ENCODE data around the gene IL9.

The IL9 gene

DNA sequence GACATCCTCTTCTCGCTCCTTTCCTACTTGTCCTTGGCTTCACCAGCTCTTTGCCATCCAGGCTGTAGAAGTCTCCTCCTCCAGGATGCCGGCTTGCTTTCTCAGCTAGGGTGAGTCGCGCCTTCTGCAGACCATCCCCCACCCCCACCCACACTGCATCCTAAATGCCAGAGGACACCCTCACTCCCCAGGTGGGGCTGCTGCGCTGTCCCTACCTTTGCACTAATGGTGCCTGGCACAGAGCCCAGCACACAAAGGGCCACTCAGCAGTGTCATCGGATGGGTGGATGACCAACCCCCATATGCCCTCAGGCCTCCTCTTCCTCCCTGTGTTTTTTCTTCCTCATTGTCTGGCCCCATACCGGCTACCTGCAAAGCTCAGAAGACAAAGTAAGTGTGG, 14.8 kb downstream of the IL9 start:
- H3K27me3 ChIP-seq (ENCODE audit: insufficient read depth, low read length): no peaks in the 10 kb centered on the region
- no peak overlapping the region for H3K4me2 ChIP-seq (ENCODE audit: low read length)
- no peak overlapping the region for H3K27ac ChIP-seq (ENCODE audit: low read depth, low read length, poor library complexity, severe bottlenecking)
- H4K20me1 ChIP-seq (ENCODE audit: insufficient read depth, low read length): no peaks in the 10 kb centered on the region
- H3K36me3 ChIP-seq (ENCODE audit: insufficient read depth, low read length): no peaks in the 10 kb centered on the region
- no peaks in the 10 kb centered on the region for H3K4me1 ChIP-seq (ENCODE audit: insufficient read depth, low read length, severe bottlenecking)
- no peak overlapping the region for H3K4me3 ChIP-seq (ENCODE audit: low read depth, low read length, poor library complexity, severe bottlenecking)
- no peak overlapping the region for H2AFZ ChIP-seq (ENCODE audit: low read length)
- H3F3A ChIP-seq (ENCODE audit: insufficient read depth, low read length): no peaks in the 10 kb centered on the region
- TF ChIP-seq, protein P1, sequence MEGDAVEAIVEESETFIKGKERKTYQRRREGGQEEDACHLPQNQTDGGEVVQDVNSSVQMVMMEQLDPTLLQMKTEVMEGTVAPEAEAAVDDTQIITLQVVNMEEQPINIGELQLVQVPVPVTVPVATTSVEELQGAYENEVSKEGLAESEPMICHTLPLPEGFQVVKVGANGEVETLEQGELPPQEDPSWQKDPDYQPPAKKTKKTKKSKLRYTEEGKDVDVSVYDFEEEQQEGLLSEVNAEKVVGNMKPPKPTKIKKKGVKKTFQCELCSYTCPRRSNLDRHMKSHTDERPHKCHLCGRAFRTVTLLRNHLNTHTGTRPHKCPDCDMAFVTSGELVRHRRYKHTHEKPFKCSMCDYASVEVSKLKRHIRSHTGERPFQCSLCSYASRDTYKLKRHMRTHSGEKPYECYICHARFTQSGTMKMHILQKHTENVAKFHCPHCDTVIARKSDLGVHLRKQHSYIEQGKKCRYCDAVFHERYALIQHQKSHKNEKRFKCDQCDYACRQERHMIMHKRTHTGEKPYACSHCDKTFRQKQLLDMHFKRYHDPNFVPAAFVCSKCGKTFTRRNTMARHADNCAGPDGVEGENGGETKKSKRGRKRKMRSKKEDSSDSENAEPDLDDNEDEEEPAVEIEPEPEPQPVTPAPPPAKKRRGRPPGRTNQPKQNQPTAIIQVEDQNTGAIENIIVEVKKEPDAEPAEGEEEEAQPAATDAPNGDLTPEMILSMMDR (IDR thresholded peaks at IDR 0.05; ENCODE audit: low read length): no peak
- TF ChIP-seq EZH2 (IDR thresholded peaks at IDR 0.05; ENCODE audit: borderline replicate concordance, low read length): no peak
- H3K9me2 ChIP-seq (ENCODE audit: low read depth, low read length): no peaks in the 10 kb centered on the region
- no peaks in the 10 kb centered on the region for H3K79me2 ChIP-seq (ENCODE audit: insufficient read depth, low read length)
- H3K9ac ChIP-seq (ENCODE audit: low read length): no peak overlapping the region
- no peaks in the 10 kb centered on the region for H3K9me3 ChIP-seq (ENCODE audit: low read length)

DNA sequence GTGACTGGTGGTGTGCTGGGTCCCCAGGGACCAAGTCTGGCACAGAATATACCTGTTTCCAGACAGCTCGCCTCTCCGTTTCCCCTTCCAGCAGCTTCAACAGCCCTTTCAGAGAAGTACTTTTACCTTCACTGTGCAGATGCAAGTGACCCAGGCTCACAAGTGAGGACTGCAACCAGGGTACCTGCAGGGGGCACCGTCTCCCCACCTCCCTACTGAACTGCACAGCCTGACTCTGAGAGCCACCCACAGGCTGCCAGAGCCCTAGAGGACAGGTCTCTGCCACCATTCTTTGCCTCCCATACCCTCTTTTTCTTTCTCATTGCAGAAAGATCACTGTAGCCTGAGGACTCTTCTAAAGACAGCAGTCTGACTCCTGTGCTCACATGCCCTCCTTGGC, 15.4 kb downstream of the IL9 start:
- Histone ChIP-seq H3K9me2 (ENCODE audit: low read depth, low read length) (no peaks in the 10 kb centered on the region), H3F3A (ENCODE audit: insufficient read depth, low read length) (no peaks in the 10 kb centered on the region), H3K9me3 (ENCODE audit: low read length) (no peaks in the 10 kb centered on the region), H3K27ac (ENCODE audit: low read depth, low read length, poor library complexity, severe bottlenecking) (no peak overlapping the region), H3K79me2 (ENCODE audit: insufficient read depth, low read length) (no peaks in the 10 kb centered on the region), H3K4me1 (ENCODE audit: insufficient read depth, low read length, severe bottlenecking) (no peaks in the 10 kb centered on the region), H2AFZ (ENCODE audit: low read length) (no peak overlapping the region), H3K4me3 (ENCODE audit: low read depth, low read length, poor library complexity, severe bottlenecking) (no peak overlapping the region), H3K9ac (ENCODE audit: low read length) (no peak overlapping the region), H3K4me2 (ENCODE audit: low read length) (no peak overlapping the region), H4K20me1 (ENCODE audit: insufficient read depth, low read length) (no peaks in the 10 kb centered on the region), H3K36me3 (ENCODE audit: insufficient read depth, low read length) (no peaks in the 10 kb centered on the region), H3K27me3 (ENCODE audit: insufficient read depth, low read length) (no peaks in the 10 kb centered on the region)
- TF ChIP-seq EZH2 (IDR thresholded peaks at IDR 0.05; ENCODE audit: borderline replicate concordance, low read length): no peak
- TF ChIP-seq, protein P1 (IDR thresholded peaks at IDR 0.05; ENCODE audit: low read length): peak; percentile 57

DNA sequence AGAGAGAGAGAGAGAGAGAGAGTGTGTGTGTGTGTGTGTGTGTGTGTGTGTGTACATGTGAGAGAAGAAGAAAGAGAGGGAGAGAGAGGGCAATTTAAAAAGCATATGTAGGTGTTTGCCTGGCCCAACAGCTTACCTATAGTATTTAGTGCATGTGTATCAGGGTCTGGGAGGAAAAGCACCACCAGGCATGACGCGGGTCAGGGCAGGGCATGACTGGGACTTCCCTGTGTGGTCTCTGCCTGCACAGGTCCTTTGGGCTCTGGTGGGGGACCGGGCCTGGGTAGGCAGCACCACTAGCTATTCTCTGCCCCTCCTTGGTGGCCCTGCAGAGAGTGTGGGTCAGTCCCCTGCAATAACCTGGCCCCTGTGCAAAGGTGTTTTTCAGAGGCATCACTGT, 16.1 kb downstream of the IL9 start:
- no peaks in the 10 kb centered on the region for H3K9me3 ChIP-seq (ENCODE audit: low read length)
- H3K4me2 ChIP-seq (ENCODE audit: low read length): no peak overlapping the region
- no peaks in the 10 kb centered on the region for H4K20me1 ChIP-seq (ENCODE audit: insufficient read depth, low read length)
- H3K36me3 ChIP-seq (ENCODE audit: insufficient read depth, low read length): no peaks in the 10 kb centered on the region
- TF ChIP-seq, protein P1 (IDR thresholded peaks at IDR 0.05; ENCODE audit: low read length): no peak
- TF ChIP-seq EZH2 (IDR thresholded peaks at IDR 0.05; ENCODE audit: borderline replicate concordance, low read length): no peak
- no peaks in the 10 kb centered on the region for H3K4me1 ChIP-seq (ENCODE audit: insufficient read depth, low read length, severe bottlenecking)
- H3K79me2 ChIP-seq (ENCODE audit: insufficient read depth, low read length): no peaks in the 10 kb centered on the region
- H3K9me2 ChIP-seq (ENCODE audit: low read depth, low read length): no peaks in the 10 kb centered on the region
- H3K9ac ChIP-seq (ENCODE audit: low read length): no peak overlapping the region
- no peaks in the 10 kb centered on the region for H3F3A ChIP-seq (ENCODE audit: insufficient read depth, low read length)
- H3K27ac ChIP-seq (ENCODE audit: low read depth, low read length, poor library complexity, severe bottlenecking): no peak overlapping the region
- H3K27me3 ChIP-seq (ENCODE audit: insufficient read depth, low read length): no peaks in the 10 kb centered on the region
- H3K4me3 ChIP-seq (ENCODE audit: low read depth, low read length, poor library complexity, severe bottlenecking): no peak overlapping the region
- H2AFZ ChIP-seq (ENCODE audit: low read length): no peak overlapping the region

Measured in OCI-LY1 (cell line).